Suprapubic skin (tissue), 4 donors: ENCODE results near the gene TUBB4B. TPM values are rescaled to one million over a fixed set of nuclear protein-coding genes. Genes with fewer than 3 reads are reported as not detected.

Experiments used
- DNase-seq, 2 donors: peaks; one replicate each; pipeline ENCODE4 v3.0.0-alpha.2; 2019; ENCODE audit warnings: low spot score in 2 of 2
- H3K27ac ChIP-seq: fragments of 200-600 bp; sonication (generic); one replicate; pipeline ENCODE4 v1.5.1; 2019
- H3K27me3 ChIP-seq: fragments of 200-600 bp; sonication (generic); one replicate; pipeline ENCODE4 v1.5.1; 2019
- H3K36me3 ChIP-seq: fragments of 200-600 bp; sonication (generic); one replicate; pipeline ENCODE4 v1.5.1; 2019
- H3K4me1 ChIP-seq: fragments of 200-600 bp; sonication (generic); one replicate; pipeline ENCODE4 v1.5.1; 2019
- H3K4me3 ChIP-seq: fragments of 200-600 bp; sonication (generic); one replicate; pipeline ENCODE4 v1.5.1; 2019; ENCODE audit warnings: mild to moderate bottlenecking
- H3K9me3 ChIP-seq: fragments of 200-600 bp; sonication (generic); one replicate; pipeline ENCODE4 v1.5.1; 2019
- CTCF ChIP-seq, 2 donors: fragments of 200-600 bp in 1 of 2; fragments of 450-650 bp in 1 of 2; sonication (generic) in 1 of 2; IDR thresholded peaks; one replicate each; pipeline ENCODE4 v1.5.1; 2016 to 2019; ENCODE audit warnings: antibody characterized with exemption in 2 of 2, mild to moderate bottlenecking in 1 of 2, moderate library complexity in 1 of 2
- EP300 ChIP-seq: sonication (generic); formaldehyde crosslinking; IDR thresholded peaks from one replicate; pipeline ENCODE4 v1.6.1; 2017; ENCODE audit warnings: antibody characterized with exemption
- POLR2A ChIP-seq, 2 donors: fragments of 450-650 bp; IDR thresholded peaks; one replicate each; pipeline ENCODE4 v1.6.1; 2017; ENCODE audit warnings: antibody characterized with exemption in 2 of 2, mild to moderate bottlenecking in 2 of 2, moderate library complexity in 2 of 2
- POLR2AphosphoS5 ChIP-seq, 3 donors: sonication (generic); formaldehyde crosslinking; IDR thresholded peaks; one replicate each; pipeline ENCODE4 v1.6.1; 2017; ENCODE audit warnings: antibody characterized with exemption in 3 of 3
- WGBS: methylation state at CpG from one replicate; pipeline ENCODE4 v1.1.5; 2018; 5-methylcytosine and 5-hydroxymethylcytosine counted together
- total RNA-seq, 4 donors: library from RNA; depleted of rRNA; stranded (reverse); fragments of >200 nt; gene quantifications; one replicate each; pipeline ENCODE4 v1.1.0, GENCODE V29; 2016

The TUBB4B gene
- total RNA-seq, 4 donors from 2014 or later, result 225 to 708 (median 639) TPM

- peaks cover 53% of the 10 kb centered on the region for H3K4me1 ChIP-seq
- DNase-seq, result no peak
- H3K36me3 ChIP-seq, result no peaks in the 10 kb centered on the region
- peak overlapping the region; percentile 24 for H3K27ac ChIP-seq
- no peaks in the 10 kb centered on the region for H3K9me3 ChIP-seq
- WGBS, result 47% methylated on average over 18 of the region's 18 CpGs
- H3K27me3 ChIP-seq, result peaks cover 34% of the 10 kb centered on the region
- TF ChIP-seq CTCF (IDR thresholded peaks at IDR 0.05) (no peak), POLR2AphosphoS5 (IDR thresholded peaks at IDR 0.05) (no peak), POLR2A (IDR thresholded peaks at IDR 0.05) (no peak), EP300 (no peak)
- no peak overlapping the region for H3K4me3 ChIP-seq
Observed at GRCh38 chr9:137226338-137227053, 14.6 kb upstream of the TUBB4B start.

- WGBS, result 26% methylated on average over 7 of the region's 25 CpGs
- TF ChIP-seq CTCF (IDR thresholded peaks at IDR 0.05) (peak; percentile 75 to 89), POLR2A (IDR thresholded peaks at IDR 0.05) (no peak)
- H3K27me3 ChIP-seq, result peaks cover 42% of the 10 kb centered on the region
- no peaks in the 10 kb centered on the region for H3K36me3 ChIP-seq
- DNase-seq, result no peak
- H3K9me3 ChIP-seq, result no peaks in the 10 kb centered on the region
- H3K4me3 ChIP-seq, result no peak within 1 kb of the TSS
- H3K27ac ChIP-seq, result peak within 1 kb of the TSS; percentile 24
- peaks cover 49% of the 10 kb centered on the region for H3K4me1 ChIP-seq
Observed at GRCh38 chr9:137227054-137227852, 13.8 kb upstream of the TUBB4B start, which contains the start of gene RNF224. TSS of gene RNF224 (plus strand) at chr9:137227502. CDS start at chr9:137228336, 834 bp downstream.

- H3K36me3 ChIP-seq, result no peaks in the 10 kb centered on the region
- peaks cover 49% of the 10 kb centered on the region for H3K27me3 ChIP-seq
- DNase-seq, result no peak
- peaks cover 42% of the 10 kb centered on the region for H3K4me1 ChIP-seq
- H3K4me3 ChIP-seq, result no peak overlapping the region
- no peak overlapping the region for H3K27ac ChIP-seq
- TF ChIP-seq POLR2AphosphoS5 (IDR thresholded peaks at IDR 0.05), result no peak
- no peak for TF ChIP-seq CTCF (IDR thresholded peaks at IDR 0.05)
- TF ChIP-seq POLR2A (IDR thresholded peaks at IDR 0.05), result no peak
- TF ChIP-seq EP300, result no peak
- H3K9me3 ChIP-seq, result no peaks in the 10 kb centered on the region
- 34% methylated on average over 12 of the region's 18 CpGs for WGBS
Observed at GRCh38 chr9:137227853-137228505, 13.1 kb upstream of the TUBB4B start.

GRCh38 chr9:137228506-137228967, 12.6 kb upstream of the TUBB4B start:
- H3K27me3 ChIP-seq, result peaks cover 55% of the 10 kb centered on the region
- WGBS, result 56% methylated on average over 16 of the region's 29 CpGs

More at GRCh38 chr9:137228506-137228967, 12.6 kb upstream of the TUBB4B start:
- peaks cover 40% of the 10 kb centered on the region for H3K4me1 ChIP-seq
- no peak for DNase-seq
- no peaks in the 10 kb centered on the region for H3K9me3 ChIP-seq
- TF ChIP-seq EP300 (no peak), POLR2A (IDR thresholded peaks at IDR 0.05) (no peak), POLR2AphosphoS5 (IDR thresholded peaks at IDR 0.05) (no peak), CTCF (IDR thresholded peaks at IDR 0.05) (no peak)
- H3K4me3 ChIP-seq, result no peak overlapping the region
- no peak overlapping the region for H3K27ac ChIP-seq
- H3K36me3 ChIP-seq, result no peaks in the 10 kb centered on the region
